Transverse colon (tissue), 4 donors: ENCODE results near the gene KCNJ6. TPM values are rescaled to one million over a fixed set of nuclear protein-coding genes. Genes with fewer than 3 reads are reported as not detected.

Experiments used
- DNase-seq: peaks from one replicate; pipeline ENCODE4 v3.0.0-alpha.2; 2019
- H3K27ac ChIP-seq, 4 donors: fragments of 200-600 bp; sonication (generic); 2 replicates each; pipeline ENCODE4 v1.5.1; 2016 to 2018; ENCODE audit warnings: inconsistent platforms in 4 of 4
- H3K27me3 ChIP-seq: fragments of 200-600 bp; sonication (generic); 2 replicates; pipeline ENCODE4 v1.5.1; 2017; ENCODE audit warnings: inconsistent platforms
- H3K36me3 ChIP-seq, 4 donors: fragments of 200-600 bp; sonication (generic); 2 replicates each; pipeline ENCODE4 v1.5.1; 2017 to 2019; ENCODE audit warnings: inconsistent platforms in 4 of 4
- H3K4me1 ChIP-seq, 4 donors: fragments of 200-600 bp; sonication (generic); 2 replicates each; pipeline ENCODE4 v1.5.1; 2017 to 2020; ENCODE audit warnings: inconsistent platforms in 4 of 4
- H3K4me3 ChIP-seq, 4 donors: fragments of 200-600 bp; sonication (generic); 1 replicate in 1 of 4; 2 replicates in 3 of 4; pipeline versions ENCODE4 v1.5.1 to v1.6.1; 2017 to 2019; ENCODE audit warnings: inconsistent platforms in 4 of 4
- H3K9me3 ChIP-seq, 2 donors: fragments of 200-600 bp; sonication (generic); 2 replicates each; pipeline ENCODE4 v1.5.1; 2017 to 2019; ENCODE audit warnings: inconsistent platforms in 2 of 2
- CTCF ChIP-seq, 5 experiments: fragments of 200-600 bp in 3 of 5; fragments of 450-650 bp in 2 of 5; sonication (generic) in 3 of 5; IDR thresholded peaks; 1 replicate in 2 of 5; 2 replicates in 3 of 5; pipeline ENCODE4 v1.5.1; 2016 to 2017; ENCODE audit warnings: antibody characterized with exemption in 5 of 5, inconsistent platforms in 3 of 5, mild to moderate bottlenecking in 2 of 5, moderate library complexity in 1 of 5
- EP300 ChIP-seq: sonication (generic); formaldehyde crosslinking; IDR thresholded peaks from one replicate; pipeline ENCODE4 v1.6.1; 2017; ENCODE audit warnings: antibody characterized with exemption, low read depth
- POLR2A ChIP-seq: fragments of 450-650 bp; IDR thresholded peaks from one replicate; pipeline ENCODE4 v1.6.1; 2016; ENCODE audit warnings: antibody characterized with exemption, mild to moderate bottlenecking, moderate library complexity
- POLR2AphosphoS5 ChIP-seq, 3 donors: sonication (generic); formaldehyde crosslinking; IDR thresholded peaks; one replicate each; pipeline ENCODE4 v1.6.1; 2016; ENCODE audit warnings: antibody characterized with exemption in 3 of 3
- WGBS, 2 donors: methylation state at CpG; one replicate each; pipeline ENCODE4 v1.1.5; 2018; ENCODE audit warnings: low coverage in 1 of 2; 5-methylcytosine and 5-hydroxymethylcytosine counted together
- in situ Hi-C, 4 donors: fragments of 200-750 bp; cut with MboI; loops; one replicate each; pipeline versions ENCODE4 v1.15.0 to v1.15.1; 2017; ENCODE audit warnings: low sequenced_read_pairs in 3 of 4, low pct_ligation_motif_present in 1 of 4, low pct_unique_long_range_greater_than_20kb in 1 of 4
- intact Hi-C: fragments of 100-400 bp; cut with DNase I; formaldehyde crosslinking; loops from one replicate; pipeline ENCODE4 v1.15.1; 2023; ENCODE audit warnings: low total_unique reads
- total RNA-seq, 4 donors: library from RNA; depleted of rRNA; stranded (reverse); fragments of >200 nt; gene quantifications; one replicate each; pipeline ENCODE4 v1.1.0, GENCODE V29; 2016

The KCNJ6 gene
- total RNA-seq, 4 donors from 2014 or later = 0.14 to 0.16 TPM; not detected in 2

- no peaks in the 10 kb centered on the region for H3K4me1 ChIP-seq
- H3K9me3 ChIP-seq = no peaks in the 10 kb centered on the region
- TF ChIP-seq POLR2AphosphoS5 (IDR thresholded peaks at IDR 0.05) (no peak), EP300 (no peak), CTCF (IDR thresholded peaks at IDR 0.05) (no peak), POLR2A (no peak)
- H3K27ac ChIP-seq = no peak overlapping the region
- WGBS, 2 donors = 23 to 55% methylated on average over 3 to 5 of the region's 5 CpGs
- DNase-seq = no peak
- in situ Hi-C loops = loop anchor here in 1 of 4 donors (25.0 kb wide), 1 partner anchor 663 kb away; no protein-coding TSS in a partner anchor
- H3K27me3 ChIP-seq = no peaks in the 10 kb centered on the region
- intact Hi-C loops = no loop called here
- no peak overlapping the region for H3K4me3 ChIP-seq
- H3K36me3 ChIP-seq = no peaks in the 10 kb centered on the region
Observed at GRCh38 chr21:37699024-37699775, 217.1 kb downstream of the KCNJ6 start.

- in situ Hi-C loops = loop anchor here in 1 of 4 donors (25.0 kb wide), 1 partner anchor 665 kb away; no protein-coding TSS in a partner anchor
- Histone ChIP-seq H3K4me1 (no peaks in the 10 kb centered on the region), H3K9me3 (no peaks in the 10 kb centered on the region), H3K36me3 (no peaks in the 10 kb centered on the region), H3K27me3 (no peaks in the 10 kb centered on the region), H3K27ac (no peak overlapping the region), H3K4me3 (no peak overlapping the region)
- WGBS, 2 donors = 80 to 84% methylated on average over 1 to 3 of the region's 3 CpGs
- TF ChIP-seq CTCF (IDR thresholded peaks at IDR 0.05) (no peak), POLR2A (no peak), POLR2AphosphoS5 (IDR thresholded peaks at IDR 0.05) (no peak), EP300 (no peak)
- DNase-seq = no peak
- intact Hi-C loops = no loop called here
Observed at GRCh38 chr21:37696936-37697335, 219.3 kb downstream of the KCNJ6 start.

- intact Hi-C loops = no loop called here
- Histone ChIP-seq H3K9me3 (no peaks in the 10 kb centered on the region), H3K27me3 (no peaks in the 10 kb centered on the region), H3K36me3 (no peaks in the 10 kb centered on the region), H3K4me1 (no peaks in the 10 kb centered on the region), H3K27ac (no peak overlapping the region), H3K4me3 (no peak overlapping the region)
- no peak for TF ChIP-seq POLR2A
- TF ChIP-seq CTCF (IDR thresholded peaks at IDR 0.05) = no peak
- DNase-seq = no peak
- in situ Hi-C loops = loop anchor here in 1 of 4 donors (25.0 kb wide), 1 partner anchor 667 kb away; no protein-coding TSS in a partner anchor
Observed at GRCh38 chr21:37695111-37695510, 221.1 kb downstream of the KCNJ6 start.

GRCh38 chr21:37688952-37689659 lies 227.2 kb downstream of the KCNJ6 start:
- intact Hi-C loops = no loop called here
- in situ Hi-C loops = loop anchor here in 1 of 4 donors (25.0 kb wide), 1 partner anchor 673 kb away; no protein-coding TSS in a partner anchor

More at GRCh38 chr21:37688952-37689659, 227.2 kb downstream of the KCNJ6 start:
- no peak overlapping the region for H3K27ac ChIP-seq
- no peak for DNase-seq
- H3K4me1 ChIP-seq = peaks cover 0 to 4% (median 0%) of the 10 kb centered on the region in 4 donors
- H3K9me3 ChIP-seq = no peaks in the 10 kb centered on the region
- no peak overlapping the region for H3K4me3 ChIP-seq
- TF ChIP-seq CTCF (IDR thresholded peaks at IDR 0.05) = no peak
- TF ChIP-seq POLR2AphosphoS5 (IDR thresholded peaks at IDR 0.05) = no peak
- TF ChIP-seq EP300 = no peak
- TF ChIP-seq POLR2A = no peak
- 65% methylated on average over 3 of the region's 3 CpGs for WGBS, 2 donors
- H3K27me3 ChIP-seq = peaks cover 3% of the 10 kb centered on the region
- H3K36me3 ChIP-seq = no peaks in the 10 kb centered on the region
